ENCODE data around the gene SPSB2. TPM values are rescaled to one million over a fixed set of nuclear protein-coding genes. Genes with fewer than 3 reads are reported as not detected.

Gene SPSB2
- total RNA-seq, 1 donor from 2014 or later: 10.0 TPM

- DNase-seq (ENCODE audit: low read depth): peak; percentile 42
Measured at GRCh38 chr12:6821591-6822425, 51.3 kb downstream of the SPSB2 start, which contains the start of gene GPR162. Gene GPR162, plus strand, starts transcription at chr12:6821821. Its CDS starts 2,078 bp downstream, at chr12:6823899.

Other genes starting within 250 kb of the SPSB2 start
- gene LPAR5, start 237.3 kb downstream of the SPSB2 start, total RNA-seq: not detected in 2 replicates
- 0.16 TPM in 2 replicates for gene ACRBP, start 225.9 kb downstream of the SPSB2 start, total RNA-seq
- 41.0 and 53.8 TPM in 2 replicates for gene ING4, start 210.2 kb downstream of the SPSB2 start, total RNA-seq
- gene ZNF384, start 183.9 kb downstream of the SPSB2 start, total RNA-seq: 16.9 and 22.3 TPM in 2 replicates
- not detected in 2 replicates for gene PIANP, start 172.5 kb downstream of the SPSB2 start, total RNA-seq
- 118 and 125 TPM in 2 replicates for gene COPS7A, start 149.3 kb downstream of the SPSB2 start, total RNA-seq
- 243 and 270 TPM in 2 replicates for gene MLF2, start 120.2 kb downstream of the SPSB2 start, total RNA-seq
- gene PTMS, start 106.9 kb downstream of the SPSB2 start, total RNA-seq: 140 and 148 TPM in 2 replicates
- 0.57 TPM in 1 of 2 replicates, not detected in the other for gene LAG3, start 100.8 kb downstream of the SPSB2 start, total RNA-seq
- not detected in 2 replicates for gene CD4, start 83.8 kb downstream of the SPSB2 start, total RNA-seq
- 2.5 and 4.6 TPM in 2 replicates for gene GPR162, start 51.5 kb downstream of the SPSB2 start, total RNA-seq
- 21.4 and 25.6 TPM in 2 replicates for gene P3H3, start 44.9 kb downstream of the SPSB2 start, total RNA-seq
- gene GNB3, start 32.4 kb downstream of the SPSB2 start, total RNA-seq: 1.7 and 2.0 TPM in 2 replicates
- gene CDCA3, start 22.0 kb downstream of the SPSB2 start, total RNA-seq: 1.9 and 3.5 TPM in 2 replicates
- gene USP5, start 21.2 kb downstream of the SPSB2 start, total RNA-seq: 146 and 154 TPM in 2 replicates
- 1,115 and 1,161 TPM in 2 replicates for gene TPI1, start 5.8 kb downstream of the SPSB2 start, total RNA-seq
- 11.1 and 12.1 TPM in 2 replicates for gene LRRC23, start 31.5 kb upstream of the SPSB2 start, total RNA-seq
- gene ENO2, start 41.3 kb upstream of the SPSB2 start, total RNA-seq: 9.0 and 9.9 TPM in 2 replicates
- gene ATN1, start 54.7 kb upstream of the SPSB2 start, total RNA-seq: 11.3 and 15.2 TPM in 2 replicates
- gene RNU7-1, start 70.5 kb upstream of the SPSB2 start, total RNA-seq: not detected in 2 replicates
- 116 and 166 TPM in 2 replicates for gene C12orf57, start 70.7 kb upstream of the SPSB2 start, total RNA-seq
- gene PTPN6, start 78.1 kb upstream of the SPSB2 start, total RNA-seq: 1.5 TPM in 1 of 2 replicates, not detected in the other
- gene PHB2, start 97.4 kb upstream of the SPSB2 start, total RNA-seq: 222 and 275 TPM in 2 replicates
- 33.3 and 52.3 TPM in 2 replicates for gene EMG1, start 97.6 kb upstream of the SPSB2 start, total RNA-seq
- 55.7 and 79.8 TPM in 2 replicates for gene LPCAT3, start 145.2 kb upstream of the SPSB2 start, total RNA-seq
- gene C1S, start 187.4 kb upstream of the SPSB2 start, total RNA-seq: 85.7 and 119 TPM in 2 replicates
- 203 and 282 TPM in 2 replicates for gene C1R, start 219.1 kb upstream of the SPSB2 start, total RNA-seq
- 10.9 and 12.1 TPM in 2 replicates for gene C1RL, start 235.9 kb upstream of the SPSB2 start, total RNA-seq

All from myocyte (in vitro differentiated cells).